ENCODE results near the gene UPK3BL2.
"Not testable (repeated sequence)": the region's sequence is repeated elsewhere in the genome, so short reads cannot be mapped to it uniquely, and the experiment has no call there.

Gene UPK3BL2

DNA sequence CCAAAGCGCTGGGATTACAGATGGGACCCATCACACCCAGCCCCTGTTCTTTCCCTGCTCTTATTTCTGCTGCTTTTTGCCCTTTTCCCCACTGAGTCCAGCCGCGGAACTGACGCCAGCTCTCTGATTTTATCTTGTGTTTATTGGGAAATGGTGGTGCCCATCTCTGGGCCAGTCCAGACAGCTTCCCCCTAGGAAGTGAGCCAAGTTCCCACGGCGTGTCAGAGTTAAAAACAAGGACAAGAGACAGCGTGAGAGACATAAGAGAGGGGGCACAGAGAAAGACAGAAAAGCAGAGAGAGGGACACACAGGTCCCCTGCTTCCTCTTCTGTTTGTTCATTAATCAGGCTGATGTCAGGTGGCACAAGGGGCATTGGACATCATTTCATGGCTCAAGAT, 11.9 kb downstream of the UPK3BL2 start:
- DNase-seq (ENCODE audit: low read depth in 2 of 2), result not testable (repeated sequence)

DNA sequence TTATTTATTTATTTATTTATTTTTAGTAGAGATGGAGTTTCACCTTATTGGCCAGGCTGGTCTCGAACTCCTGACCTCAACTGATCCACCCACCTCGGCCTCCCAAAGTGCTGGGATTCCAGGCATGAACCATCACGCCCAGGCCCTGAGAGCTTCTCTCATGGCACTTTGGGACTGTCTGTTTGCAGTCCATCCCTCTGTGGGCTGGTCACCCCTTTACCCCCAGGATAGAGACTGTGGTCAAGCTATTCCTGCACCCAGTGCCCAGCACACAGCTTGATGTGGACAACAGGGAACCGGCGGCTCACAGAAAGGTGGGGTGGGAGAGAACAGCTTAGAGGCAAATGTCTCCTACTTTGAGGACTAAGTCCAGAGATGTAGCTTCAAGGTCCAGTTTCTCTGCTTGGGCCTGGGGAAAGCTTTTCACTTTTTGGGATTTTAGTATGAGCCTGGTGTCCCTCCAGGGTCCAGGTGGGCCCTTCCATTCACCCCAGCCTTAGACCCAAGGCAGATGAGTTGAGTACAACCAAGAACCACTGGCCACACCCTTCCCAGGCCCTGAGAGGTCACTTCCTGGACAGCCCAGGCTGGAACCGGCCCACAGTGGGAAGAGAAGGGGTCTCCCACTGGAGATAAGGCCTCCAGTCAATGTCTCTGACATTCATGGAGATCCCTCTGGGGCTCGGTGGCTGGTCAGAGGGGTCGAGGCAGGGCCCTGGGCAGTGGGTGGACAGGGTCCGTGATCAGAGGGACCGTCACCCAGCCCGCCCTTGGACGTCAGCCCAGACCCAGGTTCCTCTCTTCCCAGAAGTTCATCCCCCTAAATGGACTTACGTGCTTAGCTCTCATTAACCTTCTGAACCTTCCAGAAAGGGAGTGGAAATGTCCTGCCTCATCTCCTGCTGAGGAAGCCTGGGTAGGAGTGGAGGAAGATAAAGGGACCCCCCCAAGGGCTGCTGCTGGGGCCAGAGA, 15.4 kb downstream of the UPK3BL2 start:
- not testable (repeated sequence) for DNase-seq (ENCODE audit: low read depth in 2 of 2)

DNA sequence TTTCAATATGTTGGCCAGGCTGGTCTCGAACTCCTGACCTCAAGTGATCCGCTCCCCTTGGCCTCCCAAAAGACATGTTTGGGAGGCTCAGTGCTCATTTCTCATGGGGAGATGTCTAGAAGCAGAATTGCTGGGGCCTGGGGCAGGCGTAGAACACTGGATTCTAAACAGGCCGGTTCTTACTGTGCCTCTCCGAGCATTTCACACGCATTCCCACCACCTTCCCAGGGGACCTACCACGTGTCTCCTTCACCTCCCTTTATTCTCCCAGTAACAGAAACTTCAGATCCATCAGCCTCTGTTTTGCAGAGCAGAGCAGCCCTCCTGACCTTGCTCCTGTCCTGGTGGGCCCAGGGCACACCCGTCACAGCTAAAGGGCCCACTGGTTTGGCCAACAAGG, 16.3 kb downstream of the UPK3BL2 start:
- not testable (repeated sequence) for DNase-seq (ENCODE audit: low read depth in 2 of 2)

DNA sequence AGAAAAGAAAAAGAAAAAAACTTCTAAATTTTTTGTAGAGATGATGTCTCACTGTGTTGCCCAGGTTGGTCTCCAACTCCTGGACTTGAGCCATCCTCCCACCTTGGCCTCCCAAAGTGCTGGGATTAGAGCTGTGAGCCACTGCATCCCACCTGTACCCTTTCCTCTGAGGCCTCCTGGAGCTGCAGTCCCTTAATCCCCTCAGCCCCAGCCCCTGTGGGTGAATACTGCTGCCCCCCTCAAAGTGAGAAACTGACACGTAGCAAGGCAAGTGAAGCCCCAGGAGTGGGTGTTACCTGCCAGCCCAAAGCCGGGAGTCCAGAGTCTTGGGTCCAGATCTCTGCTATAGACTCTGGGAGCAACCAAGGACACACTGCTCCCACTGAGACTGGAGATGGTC, 18.7 kb downstream of the UPK3BL2 start:
- DNase-seq (ENCODE audit: low read depth in 2 of 2), result not testable (repeated sequence)

DNA sequence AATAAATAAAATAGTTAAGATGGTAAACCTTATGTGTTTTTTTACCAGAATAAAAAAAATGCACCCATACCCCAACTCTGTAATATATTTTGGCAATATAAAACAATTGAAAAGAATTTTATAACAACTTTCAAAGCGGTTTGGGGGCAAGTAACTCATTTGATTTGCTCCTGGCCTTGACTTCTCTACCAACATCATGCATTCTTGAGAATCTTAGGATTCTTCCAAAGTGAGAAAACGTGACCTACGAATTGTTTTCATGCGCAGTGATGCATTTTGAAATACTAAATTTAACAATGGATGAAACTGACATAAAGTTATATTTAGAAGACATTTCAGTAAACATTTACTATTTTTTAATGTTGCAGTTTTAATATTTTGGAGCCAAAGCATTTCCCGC, 22.7 kb downstream of the UPK3BL2 start:
- not testable (repeated sequence) for DNase-seq (ENCODE audit: low read depth in 2 of 2)

GRCh38 chr7:102517550-102518147, 25.8 kb downstream of the UPK3BL2 start, which contains the start of gene RASA4B:
RASA4B (minus strand) TSS chr7:102517777; CDS start chr7:102517710, 67 bp downstream.
- DNase-seq (ENCODE audit: low read depth in 2 of 2), result not testable (repeated sequence)

- not testable (repeated sequence) for DNase-seq (ENCODE audit: low read depth in 2 of 2)
Observed at GRCh38 chr7:102516951-102517350, 26.5 kb downstream of the UPK3BL2 start.

DNA sequence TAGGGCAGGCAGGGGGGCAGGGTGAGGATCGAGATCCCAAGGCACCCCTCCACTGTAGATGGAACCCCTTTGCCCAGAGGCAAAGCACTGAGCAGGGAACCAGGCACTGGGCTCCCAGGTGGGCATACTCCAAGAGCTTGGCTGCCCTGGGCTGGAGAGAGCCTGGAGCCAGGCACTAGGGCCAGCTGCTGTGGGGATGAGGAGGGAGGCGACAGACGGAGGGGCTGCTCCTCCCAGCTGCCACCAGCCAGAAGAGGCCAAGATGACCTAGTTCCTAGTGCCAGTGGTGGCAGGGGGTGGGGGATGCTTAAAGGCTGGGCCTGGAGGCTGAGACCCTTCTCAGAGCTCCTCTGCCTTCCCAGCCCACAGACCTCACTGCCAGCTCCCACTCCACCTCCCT, 27.6 kb downstream of the UPK3BL2 start:
- DNase-seq (ENCODE audit: low read depth in 2 of 2), result not testable (repeated sequence)

- not testable (repeated sequence) for DNase-seq (ENCODE audit: low read depth in 2 of 2)
Observed at GRCh38 chr7:102514881-102515721, 28.4 kb downstream of the UPK3BL2 start.

DNA sequence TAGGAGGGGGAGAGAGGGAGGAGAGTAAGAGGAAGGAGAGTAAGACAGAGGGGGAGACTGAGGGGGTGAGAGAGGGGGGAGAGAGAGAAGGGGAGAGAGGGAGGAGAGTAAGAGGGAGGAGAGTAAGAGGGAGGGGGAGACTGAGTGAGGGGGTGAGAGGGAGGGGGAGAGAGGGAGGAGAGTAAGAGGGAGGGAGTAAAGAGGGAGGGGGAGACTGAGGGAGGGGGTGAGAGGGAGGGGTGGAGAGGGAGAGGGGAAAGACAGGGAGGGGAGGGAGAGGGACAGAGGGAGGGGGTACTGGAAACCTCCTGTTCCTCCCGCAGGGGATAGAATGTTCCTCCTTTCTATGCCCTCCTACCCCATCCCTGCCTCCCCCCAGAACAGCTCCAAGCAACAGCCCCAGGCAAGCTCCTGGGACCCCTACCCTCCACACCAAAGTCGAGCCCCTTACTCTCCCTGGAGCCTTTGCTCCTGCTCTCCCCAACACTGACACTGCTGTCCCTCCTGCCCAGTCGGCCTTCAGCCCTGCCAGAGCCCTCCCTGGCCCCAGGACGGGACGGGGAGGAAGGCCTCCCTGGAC, 30.8 kb downstream of the UPK3BL2 start:
- DNase-seq (ENCODE audit: low read depth in 2 of 2), result not testable (repeated sequence)

- not testable (repeated sequence) for DNase-seq (ENCODE audit: low read depth in 2 of 2)
Observed at GRCh38 chr7:102511860-102512522, 31.5 kb downstream of the UPK3BL2 start.

DNA sequence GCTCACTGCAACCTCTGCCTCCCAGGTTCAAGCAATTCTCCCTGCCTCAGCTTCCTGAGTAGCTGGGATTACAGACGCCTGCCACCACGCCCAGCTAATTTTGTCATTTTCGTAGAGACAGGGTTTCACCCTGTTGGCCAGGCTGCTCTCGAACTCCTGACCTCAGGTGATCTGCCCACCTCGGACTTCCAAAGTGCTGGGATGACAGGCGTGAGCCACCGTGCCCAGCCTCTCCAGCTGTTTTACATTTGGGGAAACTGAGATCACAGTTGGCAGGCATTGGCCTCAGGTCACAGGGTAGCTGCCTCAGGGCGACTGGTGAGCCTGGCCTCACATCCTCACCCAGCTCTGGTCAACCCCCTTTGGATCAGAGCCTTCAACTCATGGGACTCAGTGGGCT, 32.9 kb downstream of the UPK3BL2 start:
- DNase-seq (ENCODE audit: low read depth in 2 of 2), result not testable (repeated sequence)

DNA sequence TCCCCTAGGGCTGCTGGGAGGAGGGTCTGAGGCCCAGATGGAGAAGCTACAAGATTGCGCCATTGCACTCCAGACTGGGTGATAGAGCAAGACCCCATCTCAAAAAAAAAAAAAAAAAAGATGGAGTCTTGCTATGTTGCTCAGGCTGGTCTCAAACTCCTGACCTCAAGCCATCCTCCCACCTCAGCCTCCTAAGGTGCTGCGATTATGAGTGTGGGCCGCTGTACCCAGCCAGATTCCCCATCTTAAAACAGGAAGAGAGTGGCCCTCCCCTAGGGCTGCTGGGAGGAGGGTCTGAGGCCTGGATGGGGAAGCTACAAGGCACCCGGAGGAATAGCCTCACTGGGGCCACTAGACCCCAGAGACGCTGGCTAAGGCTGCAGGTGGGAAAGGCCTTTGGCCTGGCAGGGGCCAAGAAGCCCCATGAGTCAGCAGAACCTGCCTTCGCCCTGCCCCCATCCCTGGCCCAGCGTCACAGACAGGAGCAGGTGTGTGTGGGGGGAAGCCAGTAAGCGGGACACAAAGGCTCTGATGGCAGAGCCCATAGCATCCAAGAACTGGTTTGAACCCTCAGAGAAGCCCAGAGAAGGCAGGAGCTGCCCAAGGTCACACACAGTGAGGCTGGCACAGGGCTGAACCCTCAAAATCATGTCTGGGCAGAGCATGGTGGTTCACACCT, 35.9 kb downstream of the UPK3BL2 start:
- not testable (repeated sequence) for DNase-seq (ENCODE audit: low read depth in 2 of 2)

GRCh38 chr7:102505298-102506185, 38.0 kb downstream of the UPK3BL2 start:
- DNase-seq (ENCODE audit: low read depth in 2 of 2), result not testable (repeated sequence)

GRCh38 chr7:102503141-102503540, 40.4 kb downstream of the UPK3BL2 start:
- DNase-seq (ENCODE audit: low read depth in 2 of 2), result not testable (repeated sequence)

- DNase-seq (ENCODE audit: low read depth in 2 of 2), result not testable (repeated sequence)
Observed at GRCh38 chr7:102498321-102498720, 45.2 kb downstream of the UPK3BL2 start.

DNA sequence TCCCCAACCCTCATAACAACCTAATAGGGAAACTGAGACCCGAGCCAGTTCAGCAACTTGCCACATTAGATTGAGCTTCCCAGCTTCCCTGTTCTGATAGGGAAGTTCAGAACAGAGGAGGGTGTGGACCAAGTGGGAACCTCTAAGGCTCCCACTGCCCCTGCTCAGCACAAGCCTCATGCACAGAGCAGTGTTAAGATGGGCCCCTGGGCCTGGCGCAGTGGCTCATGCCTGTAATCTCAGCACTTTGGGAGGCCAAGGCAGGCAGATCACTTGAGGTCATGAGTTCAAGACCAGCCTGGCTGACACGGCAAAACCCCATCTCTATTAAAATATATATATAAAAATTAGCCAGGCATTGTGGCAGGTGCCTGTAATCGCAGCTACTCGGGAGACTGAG, 46.2 kb downstream of the UPK3BL2 start:
- DNase-seq (ENCODE audit: low read depth in 2 of 2), result not testable (repeated sequence)

GRCh38 chr7:102496861-102497260, 46.6 kb downstream of the UPK3BL2 start:
- not testable (repeated sequence) for DNase-seq (ENCODE audit: low read depth in 2 of 2)

DNA sequence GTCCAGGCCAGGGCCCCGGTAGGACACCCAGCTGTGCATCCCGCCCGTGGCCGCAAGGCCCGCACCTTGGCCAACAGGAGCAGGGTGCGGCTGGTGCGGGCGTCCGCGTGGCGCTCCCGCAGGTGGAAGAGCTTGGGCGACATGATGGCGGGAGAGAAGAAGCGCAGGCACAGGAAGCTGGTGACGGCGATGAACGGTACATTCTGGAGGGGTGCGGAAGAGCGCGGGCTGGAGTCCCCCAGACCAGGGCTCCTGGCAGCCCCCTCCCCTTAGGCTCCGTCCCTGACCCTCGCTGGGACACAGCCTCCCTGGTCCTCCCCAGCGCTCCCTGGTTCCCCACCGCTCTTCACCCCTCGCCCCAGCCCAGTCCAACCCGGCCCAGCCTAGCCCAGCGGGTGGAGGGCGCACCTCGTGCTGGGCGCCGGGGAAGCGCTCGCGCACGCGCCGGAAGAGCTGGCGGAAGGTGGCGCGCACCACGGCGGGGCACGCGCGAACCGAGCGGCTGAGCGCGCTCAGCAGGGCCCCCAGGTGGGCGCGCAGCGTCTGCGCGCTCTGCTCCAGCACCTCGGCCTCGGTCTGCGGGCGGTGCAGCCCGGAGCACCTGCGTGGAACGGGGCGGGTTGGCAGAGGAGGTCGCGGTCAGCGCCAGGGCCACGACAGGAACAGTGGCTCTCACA, 48.9 kb downstream of the UPK3BL2 start:
- DNase-seq (ENCODE audit: low read depth in 2 of 2), result not testable (repeated sequence)
